ENCODE measurements around the gene LTBP1.
"Not testable (repeated sequence)": the region's sequence is repeated elsewhere in the genome, so short reads cannot be mapped to it uniquely, and the experiment has no call there.

LTBP1 gene

DNA sequence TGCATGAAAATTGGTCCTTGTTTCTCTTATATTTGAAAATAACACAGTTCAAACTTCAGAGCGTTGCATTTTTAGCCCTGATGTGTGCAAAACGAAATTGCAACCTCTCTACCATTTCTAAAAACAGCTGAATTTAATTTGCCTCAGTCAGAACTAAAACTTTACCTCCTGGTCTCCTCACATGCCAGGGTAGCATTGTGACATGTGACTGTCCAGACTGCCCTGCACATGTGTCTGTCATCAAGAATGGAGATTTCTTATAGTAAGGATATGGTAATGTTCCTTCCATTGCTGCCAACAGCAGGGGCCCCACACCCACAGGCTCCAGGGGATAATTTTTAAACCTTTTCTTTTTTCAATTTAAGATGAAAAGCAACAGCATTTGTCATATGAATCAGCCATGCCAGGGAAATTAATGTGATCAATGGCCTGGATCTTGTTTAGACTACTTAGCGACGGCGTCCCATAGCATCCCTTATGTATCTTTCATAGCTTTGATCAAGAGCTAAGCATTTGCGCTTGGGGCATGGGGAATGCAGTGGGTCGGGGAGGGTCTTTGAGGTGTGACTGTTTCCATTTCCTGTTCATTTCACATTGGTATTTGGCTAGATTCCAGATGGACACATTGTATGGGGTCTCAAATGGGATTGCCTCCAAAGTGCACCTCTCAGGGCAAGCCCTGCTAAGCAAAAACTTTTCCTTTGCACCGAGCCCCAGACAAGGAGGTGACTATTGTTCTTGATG is 437.3 kb downstream of the LTBP1 start:
- DNase-seq (ENCODE audit: low spot score): no peak

DNA sequence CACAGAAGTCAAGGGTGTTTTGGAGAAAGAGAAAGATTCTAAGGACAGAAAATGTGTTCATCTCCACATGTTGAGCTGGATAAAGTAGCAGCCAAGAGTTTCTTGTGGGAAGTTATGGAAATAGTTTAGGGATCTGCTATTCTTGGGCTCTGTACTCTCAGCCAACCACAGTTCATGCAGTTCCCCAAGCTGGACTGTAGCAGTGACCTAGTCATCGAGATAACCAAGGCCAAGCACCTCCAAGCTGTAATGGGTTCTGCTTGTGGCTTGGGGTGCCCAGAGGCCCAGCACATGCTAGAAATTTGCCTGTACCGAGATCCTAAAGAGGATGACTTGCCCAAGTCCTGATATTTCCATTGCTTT is 437.8 kb downstream of the LTBP1 start:
- DNase-seq (ENCODE audit: low spot score): no peak

DNA sequence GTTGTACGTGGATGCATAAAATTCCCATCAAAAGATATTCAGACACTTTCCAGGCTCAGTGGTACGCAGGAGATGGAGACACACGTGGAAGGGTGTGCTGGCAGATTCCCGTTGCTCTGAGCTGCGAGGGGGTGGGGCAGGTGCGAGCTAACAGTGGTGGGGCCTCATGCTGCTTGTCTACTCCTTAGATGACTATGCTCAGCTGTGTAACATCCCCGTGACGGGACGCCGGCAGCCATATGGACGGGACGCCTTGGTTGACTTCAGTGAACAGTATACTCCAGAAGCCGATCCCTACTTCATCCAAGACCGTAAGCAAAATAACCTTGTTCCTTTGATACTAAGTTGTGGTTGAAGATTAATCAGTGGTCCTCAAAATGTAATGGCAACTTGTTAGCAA is 442.2 kb downstream of the LTBP1 start:
- DNase-seq (ENCODE audit: low spot score): no peak

DNA sequence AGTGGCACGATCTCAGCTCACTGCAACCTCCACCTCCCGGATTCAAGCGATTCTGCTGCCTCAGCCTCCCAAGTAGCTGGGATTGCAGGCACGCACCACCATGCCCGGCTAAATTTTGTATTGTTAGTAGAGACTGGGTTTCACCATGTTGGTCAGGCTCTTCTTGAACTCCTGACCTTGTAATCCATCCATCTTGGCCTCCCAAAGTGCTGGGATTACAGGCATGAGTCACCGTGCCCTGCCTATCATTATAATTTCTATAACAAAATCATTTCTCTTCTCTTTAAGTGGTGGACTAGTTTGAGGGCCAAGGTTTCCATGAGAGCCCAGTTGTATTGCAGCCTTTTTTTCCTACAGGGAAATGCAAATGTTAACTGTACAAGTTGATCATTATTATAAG is 442.9 kb downstream of the LTBP1 start:
- not testable (repeated sequence) for DNase-seq (ENCODE audit: low spot score)

DNA sequence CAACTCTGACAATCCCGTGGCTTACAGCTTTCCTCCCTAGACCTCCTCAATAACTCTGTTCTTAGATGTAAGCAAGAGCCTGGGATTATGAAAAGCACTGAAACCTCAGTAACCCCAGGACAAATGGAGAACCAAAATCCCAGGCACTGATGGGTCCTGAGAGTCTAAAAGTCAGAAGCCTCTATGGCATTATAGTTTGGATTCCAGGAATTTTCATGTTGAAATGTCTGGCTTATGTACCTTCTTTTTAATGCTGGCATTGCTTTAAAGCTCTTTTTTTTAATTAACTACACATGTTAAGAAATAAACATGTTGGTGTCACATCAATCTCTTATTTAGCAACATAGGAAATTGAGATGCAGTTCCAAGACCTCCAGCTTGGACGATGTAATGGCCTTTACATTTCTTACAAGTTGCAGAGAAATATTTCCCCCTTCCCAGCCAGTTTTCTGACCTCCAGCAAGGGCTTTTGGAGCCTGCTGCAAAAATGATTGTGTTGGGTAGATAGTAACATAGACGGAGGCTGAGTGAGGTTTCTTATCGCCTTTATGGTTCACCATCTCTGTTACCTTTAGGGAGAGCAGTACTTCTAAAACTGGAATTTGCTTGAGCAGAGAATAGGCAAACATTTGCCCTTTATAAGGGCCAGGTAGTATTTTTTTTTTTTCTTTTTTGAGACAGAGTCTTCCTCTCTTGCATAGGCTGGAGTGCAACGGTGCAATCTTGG is 444.9 kb downstream of the LTBP1 start:
- DNase-seq (ENCODE audit: low spot score): no peak

DNA sequence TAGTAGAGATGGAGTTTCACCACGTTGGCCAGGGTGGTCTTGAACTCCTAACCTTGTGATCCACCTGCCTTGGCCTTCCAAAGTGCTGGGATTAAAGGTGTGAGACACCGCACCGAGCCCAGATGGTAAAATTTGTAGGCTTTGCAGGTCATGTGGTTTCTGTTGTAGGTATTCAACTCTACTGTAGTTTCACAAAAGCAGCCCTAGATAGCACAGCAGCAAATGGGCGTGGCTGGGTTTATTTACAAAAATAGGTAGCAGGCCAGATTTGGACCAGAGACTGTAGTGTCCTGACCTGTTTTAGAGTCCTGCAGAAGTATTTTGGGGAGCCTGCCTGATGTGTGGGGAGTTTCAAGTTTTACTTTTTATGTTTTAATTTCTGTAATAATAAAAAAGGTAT is 445.6 kb downstream of the LTBP1 start:
- DNase-seq (ENCODE audit: low spot score): no peak

DNA sequence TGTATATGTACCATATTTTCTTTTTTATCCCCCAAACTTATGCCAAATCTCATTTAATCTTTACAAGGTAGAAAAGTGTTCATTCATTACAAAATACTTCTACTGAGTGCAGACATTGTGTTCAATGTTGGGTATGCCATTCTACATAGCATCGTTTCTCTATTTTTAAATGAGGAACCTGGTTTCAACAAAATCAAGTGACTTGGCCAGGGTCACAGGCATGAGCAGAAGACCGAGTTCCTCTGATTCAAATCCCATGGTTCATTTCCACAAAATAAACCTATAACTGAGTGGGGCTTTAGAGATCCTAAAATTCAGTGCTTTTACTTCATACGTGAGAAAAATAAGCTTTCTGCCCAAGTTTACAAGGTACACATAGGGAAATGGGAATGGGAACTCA is 448.3 kb downstream of the LTBP1 start:
- DNase-seq (ENCODE audit: low spot score): no peak

DNA sequence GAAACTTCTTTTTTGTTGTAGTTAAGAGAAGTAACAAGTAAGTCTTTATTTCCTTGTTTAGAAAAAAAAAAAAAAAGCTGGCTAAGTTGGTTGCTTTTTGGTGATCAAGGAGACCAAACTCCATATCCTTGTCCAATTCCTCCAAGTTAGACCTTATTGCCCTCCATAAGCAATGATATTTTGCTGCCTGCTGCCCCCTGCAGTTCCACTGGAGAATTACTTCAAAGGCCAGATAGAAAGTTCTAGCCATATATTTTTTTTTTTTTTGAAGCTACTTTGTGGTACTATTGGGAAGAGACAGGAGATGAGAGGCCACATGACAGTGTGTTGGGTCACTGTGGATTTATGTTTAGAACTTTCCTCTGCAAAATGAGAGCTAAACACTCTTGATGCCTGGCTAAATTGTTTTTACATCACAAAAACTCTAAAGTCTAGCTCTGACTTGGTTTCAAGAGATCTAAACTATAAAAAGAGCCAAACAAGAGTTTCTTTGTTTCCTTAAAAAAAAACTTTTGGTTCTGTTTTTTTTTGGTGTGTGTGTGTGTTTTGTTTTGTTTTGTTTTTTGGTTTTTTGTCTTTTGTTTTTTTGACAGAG is 449.0 kb downstream of the LTBP1 start:
- DNase-seq (ENCODE audit: low spot score): peak; percentile 19

DNA sequence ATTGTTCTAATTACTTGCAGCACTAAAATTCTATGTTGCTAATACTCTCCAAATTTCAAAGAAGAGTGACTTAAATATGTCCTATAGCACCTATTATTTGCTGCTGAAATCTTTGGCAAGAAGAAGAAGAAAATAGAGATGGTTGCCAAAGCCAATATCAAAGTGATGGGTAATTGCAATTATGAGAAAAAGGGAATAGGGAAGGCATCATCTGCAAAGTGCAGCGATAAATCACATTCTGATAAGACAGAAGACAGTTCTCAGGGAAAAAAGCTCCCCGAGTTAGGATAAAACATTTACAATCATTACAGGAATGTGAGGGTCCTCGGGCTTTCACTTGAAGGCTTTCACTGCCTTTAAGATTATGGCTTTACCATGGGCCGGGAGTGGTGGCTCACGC is 457.6 kb downstream of the LTBP1 start:
- no peak for DNase-seq (ENCODE audit: low spot score)

DNA sequence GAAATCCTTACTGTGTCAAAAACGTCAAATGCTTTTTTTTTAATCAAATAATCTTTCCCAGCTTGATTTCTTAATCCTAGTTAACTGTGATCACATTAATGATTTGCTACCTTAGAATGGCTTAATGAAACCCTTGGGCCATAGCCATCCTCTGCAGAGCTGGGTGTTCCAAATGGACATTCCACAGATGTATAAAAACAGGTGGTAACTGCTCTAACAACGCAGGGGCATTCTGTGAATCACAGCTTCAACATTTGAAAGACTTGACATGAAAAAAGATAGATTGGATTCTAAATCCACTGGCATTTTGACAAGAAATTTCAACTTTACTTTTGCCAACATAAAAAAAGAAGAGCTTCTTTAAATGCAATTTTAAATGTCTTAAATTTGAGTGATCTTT is 459.9 kb downstream of the LTBP1 start:
- DNase-seq (ENCODE audit: low spot score): no peak

DNA sequence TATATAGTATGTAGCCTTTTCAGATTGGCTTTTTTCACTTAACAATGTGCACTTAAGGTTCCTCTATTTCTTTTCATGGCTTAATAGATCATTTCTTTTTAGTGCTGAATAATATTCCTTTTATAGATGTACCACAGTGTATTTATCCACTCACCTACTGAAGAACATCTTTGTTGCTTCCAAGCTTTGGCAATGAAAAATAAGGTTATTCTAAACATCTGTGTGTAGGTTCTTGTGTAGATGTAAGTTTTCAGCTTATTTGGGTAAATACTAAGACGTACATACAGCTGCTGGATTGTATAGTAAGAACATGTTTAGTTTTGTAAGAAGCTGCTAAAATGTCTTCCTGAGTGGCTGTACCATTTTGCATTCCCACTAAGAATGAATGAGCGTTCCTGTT is 461.4 kb downstream of the LTBP1 start:
- no peak for DNase-seq (ENCODE audit: low spot score)

DNA sequence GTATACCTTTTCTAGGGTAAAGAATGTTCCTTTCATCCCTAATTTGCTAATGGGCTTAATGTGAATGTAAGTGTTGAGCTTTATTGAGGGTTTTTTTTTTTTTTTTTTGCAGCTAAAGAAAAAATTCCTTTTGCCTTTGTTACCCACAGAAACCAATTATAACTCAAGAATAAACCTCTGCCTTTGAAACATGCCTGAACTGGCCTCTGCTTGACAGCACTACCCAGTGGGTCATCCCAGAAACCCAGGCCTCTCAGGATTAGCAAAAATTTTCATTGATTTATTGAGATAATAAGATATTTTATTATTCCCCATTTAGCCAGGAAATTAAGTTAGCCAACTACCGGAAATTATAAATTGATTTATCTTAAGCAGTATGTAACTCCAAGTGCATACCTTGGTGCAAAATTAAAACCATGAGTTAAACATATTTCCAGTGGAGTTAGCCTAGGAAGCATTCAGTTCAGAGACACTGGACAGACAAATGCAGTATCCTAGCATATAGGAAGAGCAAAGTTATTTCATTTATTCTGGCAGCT is 462.7 kb downstream of the LTBP1 start:
- no peak for DNase-seq (ENCODE audit: low spot score)

DNA sequence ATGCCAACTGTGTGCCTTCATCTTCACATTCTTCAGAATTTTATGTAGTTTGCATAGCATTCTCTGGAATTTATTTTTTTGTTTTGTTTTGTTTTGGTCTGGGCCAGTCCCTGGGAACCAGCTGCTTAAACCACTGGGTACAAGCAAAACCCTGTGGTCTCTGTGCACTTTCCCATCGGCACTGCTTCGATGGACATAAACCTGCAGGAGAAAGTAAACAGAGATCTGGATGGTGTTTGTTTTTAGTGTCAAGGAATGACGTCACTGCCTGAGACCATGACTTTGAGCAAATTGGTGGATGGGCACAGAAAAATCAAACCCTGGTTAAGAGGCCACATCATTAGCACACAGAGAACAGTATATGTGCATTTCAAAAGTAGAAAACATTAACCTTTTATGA is 465.0 kb downstream of the LTBP1 start:
- peak; percentile 81 for DNase-seq (ENCODE audit: low spot score)

DNA sequence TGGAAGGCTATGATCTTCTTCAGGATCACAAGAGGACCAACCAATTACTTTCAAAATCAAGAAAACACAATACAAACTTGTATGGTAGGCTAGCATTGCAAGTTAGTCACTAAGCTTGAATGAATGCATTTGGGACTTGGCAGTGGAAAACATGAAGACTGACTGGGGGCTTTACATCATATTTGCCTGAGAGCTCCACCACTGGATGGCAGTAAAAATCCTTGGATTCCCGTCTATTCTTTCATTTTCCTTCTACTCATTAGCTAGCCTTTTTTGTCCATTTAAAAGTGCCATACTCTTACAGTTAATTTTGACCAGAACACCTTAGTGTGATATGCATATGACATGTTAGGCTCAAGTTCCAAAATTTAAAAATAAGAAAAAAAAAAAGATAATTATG is 466.2 kb downstream of the LTBP1 start:
- peak; percentile 44 for DNase-seq (ENCODE audit: low spot score)

DNA sequence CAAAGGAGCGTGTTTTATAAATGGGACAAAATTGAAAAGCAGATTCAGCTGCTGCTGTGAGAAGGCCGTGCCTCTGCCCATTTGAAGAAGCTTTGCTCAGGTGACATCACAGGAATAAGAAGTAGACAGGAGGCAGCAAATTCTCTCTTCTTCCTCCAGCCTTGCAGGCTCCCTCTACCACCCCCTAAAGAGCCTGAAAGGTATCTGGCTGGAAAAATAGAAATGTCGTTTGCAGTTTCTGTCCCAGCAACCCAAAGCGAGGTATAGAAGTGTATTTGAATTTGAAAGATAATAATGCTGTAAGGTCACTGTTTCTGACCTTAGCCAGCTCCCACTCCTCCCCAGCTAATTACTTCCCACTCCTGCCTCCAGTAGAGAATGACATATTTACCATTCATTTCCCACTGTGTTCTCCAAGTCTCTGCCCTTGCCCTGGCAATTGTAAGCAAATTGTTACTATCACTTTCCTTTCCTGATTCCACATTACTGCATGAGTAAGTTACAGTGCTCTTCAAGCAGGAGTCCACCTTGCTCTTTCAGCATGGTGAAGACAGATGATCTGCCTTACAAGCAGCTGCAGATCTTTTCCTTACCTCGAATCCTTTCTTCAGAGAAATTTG is 472.9 kb downstream of the LTBP1 start:
- DNase-seq (ENCODE audit: low spot score): no peak

DNA sequence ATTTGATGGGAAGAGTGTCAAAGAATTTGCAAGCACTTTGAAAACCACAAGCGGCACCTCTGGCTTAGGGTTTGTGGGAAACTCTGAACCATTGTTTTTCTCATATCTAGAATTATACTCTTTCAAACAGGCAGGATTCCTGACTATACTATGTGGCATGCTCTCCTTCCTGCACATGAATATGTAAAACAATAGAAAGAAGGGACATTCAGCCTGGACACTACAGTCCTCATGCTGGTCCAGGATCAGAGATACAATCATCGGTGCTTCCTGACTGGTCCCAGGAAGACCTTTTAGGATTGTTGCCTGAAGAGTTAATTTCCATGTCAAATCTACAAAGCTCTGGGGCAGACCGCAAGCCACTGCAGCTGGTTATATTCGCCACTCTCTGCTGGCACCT is 474.0 kb downstream of the LTBP1 start:
- DNase-seq (ENCODE audit: low spot score): no peak

DNA sequence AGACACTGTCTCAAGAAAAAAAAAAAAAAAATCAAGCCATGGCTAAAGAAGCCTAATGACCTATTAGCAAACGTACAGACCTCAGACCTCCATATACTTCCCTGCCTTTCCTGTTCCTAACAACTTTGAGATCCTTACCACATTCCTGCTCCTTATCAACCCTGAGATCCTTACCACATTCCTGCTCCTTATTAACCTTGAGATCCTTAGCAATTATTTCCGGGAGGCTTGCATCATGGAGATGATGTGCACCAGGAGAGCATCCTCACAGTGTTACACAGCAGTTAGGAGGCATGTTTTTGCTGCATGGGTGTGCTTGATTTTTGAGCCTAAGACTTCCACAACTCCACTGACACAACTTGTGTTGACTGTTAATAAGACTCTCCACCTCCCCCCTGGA is 475.1 kb downstream of the LTBP1 start:
- DNase-seq (ENCODE audit: low spot score): no peak

DNA sequence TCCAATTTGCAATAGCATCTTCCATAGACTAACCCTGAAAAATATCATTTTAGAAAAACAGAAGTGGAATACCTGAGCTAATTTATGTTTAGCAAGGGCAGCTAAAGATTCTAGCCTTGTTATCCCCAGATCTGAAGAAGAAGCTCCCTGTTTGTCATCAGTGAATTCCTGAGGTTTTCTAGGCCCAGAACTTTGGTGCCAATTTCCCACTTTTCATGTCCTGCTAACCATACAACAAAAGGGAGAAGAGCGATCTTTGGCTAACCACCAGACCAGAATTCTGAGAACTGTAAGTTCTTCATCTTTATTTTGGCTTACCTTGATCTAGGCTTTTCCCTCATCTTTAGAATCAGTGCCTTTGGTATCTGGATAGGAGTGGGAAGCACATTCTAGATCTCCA is 478.4 kb downstream of the LTBP1 start:
- no peak for DNase-seq (ENCODE audit: low spot score)

DNA sequence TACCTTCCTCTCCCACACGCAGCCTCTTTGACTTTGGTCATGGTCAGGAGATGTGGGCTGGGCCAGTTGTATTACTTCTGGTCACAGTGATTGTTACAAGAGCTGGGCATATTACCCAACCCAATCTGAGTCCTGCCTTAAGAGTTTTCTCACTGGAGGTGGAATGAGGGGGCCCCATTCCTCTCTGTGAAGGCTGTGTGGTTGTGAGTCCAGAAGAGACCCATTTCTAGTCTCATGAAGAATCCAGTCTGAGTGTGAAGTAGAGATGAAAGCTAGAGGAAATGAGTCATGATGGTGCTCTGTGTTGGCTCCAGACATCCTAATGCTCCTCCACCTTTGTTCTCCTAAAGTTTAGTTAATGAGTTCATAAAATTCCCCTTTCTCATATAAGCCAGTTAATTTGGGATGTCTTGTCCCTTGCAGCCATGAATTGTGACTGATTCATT is 478.9 kb downstream of the LTBP1 start:
- DNase-seq (ENCODE audit: low spot score): no peak

DNA sequence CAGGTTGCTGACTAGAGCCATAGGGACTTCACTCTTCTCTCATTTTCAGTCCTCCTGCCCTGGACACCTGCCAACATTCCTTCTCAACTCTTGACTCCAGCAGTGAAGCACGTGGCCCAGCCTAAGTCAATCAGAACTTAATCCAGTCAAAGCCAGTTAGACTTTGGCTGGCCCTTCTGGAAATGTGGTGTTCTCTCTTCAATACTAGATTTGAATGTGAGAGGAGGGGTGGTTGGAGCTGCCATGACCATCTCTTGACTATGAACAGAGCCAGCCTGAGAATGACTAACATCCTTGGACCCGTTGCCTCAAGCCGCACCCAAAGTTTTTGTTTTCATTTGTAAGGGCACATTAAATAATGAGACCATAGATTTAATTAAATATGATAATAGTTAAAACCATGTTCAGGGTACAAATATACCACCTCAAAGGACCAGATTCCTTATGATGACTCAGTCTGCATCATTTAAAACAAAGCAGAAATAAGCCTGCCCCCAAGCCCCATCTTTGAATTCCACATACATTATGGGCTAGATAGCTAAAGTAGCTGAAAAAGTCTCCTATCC is 480.0 kb downstream of the LTBP1 start:
- DNase-seq (ENCODE audit: low spot score): peak; percentile 49

DNA sequence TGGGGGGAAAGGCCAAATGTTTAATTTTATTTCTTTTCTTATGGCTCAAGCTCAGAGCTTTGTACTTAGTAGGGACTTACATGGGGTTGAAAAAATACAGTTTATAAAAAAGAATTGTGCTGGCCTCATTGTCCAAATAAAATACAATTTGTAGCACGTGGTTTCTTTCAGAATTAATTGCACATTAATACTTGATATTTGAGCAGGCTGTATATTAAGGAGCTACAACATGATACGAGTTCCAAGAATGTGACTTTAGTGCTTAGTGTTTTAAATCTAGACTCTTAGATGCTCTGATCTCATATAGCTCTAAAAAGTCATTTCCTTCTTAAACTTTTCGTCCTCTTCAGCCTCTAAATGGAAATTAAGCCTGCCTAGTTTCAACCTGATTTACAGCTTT is 483.3 kb downstream of the LTBP1 start:
- DNase-seq (ENCODE audit: low spot score): no peak

DNA sequence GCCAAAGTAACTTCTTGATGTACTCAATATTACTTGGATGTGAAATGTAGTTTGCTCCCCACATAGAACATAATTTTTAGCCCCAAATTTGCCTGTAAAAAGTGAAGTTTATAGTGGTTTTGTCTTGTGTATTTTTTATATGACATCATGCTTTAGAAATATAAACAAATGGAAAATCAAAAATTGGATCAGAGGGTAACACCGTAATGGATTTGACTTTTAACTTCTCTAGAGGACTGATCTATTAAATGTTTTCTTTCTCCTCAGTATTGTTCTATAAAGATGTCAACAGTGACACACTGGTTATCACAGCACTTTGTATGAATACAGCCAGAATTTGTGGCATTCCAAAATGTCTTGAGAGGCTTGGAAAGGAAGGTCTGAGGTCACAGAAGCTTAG is 484.1 kb downstream of the LTBP1 start:
- no peak for DNase-seq (ENCODE audit: low spot score)

All from hepatic stellate cell (primary cell).